Measurements from ENCODE around the gene SCAMP2.

DNA sequence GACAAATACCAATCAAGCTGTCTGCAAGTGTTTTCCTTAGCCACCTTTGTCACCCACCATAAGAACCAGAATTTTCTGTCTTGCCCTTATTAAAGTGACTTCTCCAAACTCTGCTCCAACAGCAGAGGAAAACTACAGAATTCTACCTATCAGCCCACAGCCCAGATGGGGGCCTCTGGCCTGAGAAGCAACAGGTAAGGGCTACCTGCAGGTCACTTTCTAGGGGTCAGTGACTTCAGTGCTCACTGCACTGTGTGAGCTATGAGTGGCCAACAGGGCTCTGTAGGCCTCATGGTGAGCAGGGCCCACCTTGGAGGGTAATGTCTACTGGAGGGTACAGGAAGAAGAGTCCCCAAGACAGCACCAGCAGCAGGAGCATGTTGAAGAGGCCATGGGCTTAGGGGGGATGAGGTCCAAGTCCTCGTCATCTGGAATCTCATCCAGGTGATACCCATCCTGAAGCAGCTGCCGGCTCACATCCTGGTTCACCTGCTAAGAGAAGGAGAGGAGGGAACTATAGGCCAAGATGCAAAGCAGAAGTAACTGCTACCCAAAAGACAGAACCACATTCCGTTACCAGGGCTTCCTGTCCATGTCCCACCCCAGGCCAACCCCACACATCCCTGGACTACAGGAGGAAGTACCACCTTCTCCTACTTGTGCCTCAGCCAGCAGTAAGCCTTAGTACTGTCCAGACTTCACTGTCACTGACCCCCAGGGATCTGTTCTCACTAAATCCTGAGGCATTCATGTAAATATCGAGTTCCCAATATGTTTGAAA is 29.3 kb upstream of the SCAMP2 start:
- TF ChIP-seq, protein P1, sequence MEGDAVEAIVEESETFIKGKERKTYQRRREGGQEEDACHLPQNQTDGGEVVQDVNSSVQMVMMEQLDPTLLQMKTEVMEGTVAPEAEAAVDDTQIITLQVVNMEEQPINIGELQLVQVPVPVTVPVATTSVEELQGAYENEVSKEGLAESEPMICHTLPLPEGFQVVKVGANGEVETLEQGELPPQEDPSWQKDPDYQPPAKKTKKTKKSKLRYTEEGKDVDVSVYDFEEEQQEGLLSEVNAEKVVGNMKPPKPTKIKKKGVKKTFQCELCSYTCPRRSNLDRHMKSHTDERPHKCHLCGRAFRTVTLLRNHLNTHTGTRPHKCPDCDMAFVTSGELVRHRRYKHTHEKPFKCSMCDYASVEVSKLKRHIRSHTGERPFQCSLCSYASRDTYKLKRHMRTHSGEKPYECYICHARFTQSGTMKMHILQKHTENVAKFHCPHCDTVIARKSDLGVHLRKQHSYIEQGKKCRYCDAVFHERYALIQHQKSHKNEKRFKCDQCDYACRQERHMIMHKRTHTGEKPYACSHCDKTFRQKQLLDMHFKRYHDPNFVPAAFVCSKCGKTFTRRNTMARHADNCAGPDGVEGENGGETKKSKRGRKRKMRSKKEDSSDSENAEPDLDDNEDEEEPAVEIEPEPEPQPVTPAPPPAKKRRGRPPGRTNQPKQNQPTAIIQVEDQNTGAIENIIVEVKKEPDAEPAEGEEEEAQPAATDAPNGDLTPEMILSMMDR (IDR thresholded peaks at IDR 0.05; ENCODE audit: insufficient read depth, low read depth, low read length), result no peak
- TF ChIP-seq EZH2 (IDR thresholded peaks at IDR 0.05; ENCODE audit: insufficient read depth, low read length), result no peak

All from astrocyte (in vitro differentiated cells and primary cell).